GM12878 (cell line): ENCODE measurements around the gene CLEC4G. TPM values are rescaled to one million over a fixed set of nuclear protein-coding genes. Genes with fewer than 3 reads are reported as not detected.

Experiments
- ATAC-seq: fragments of 200-7000 bp; cut with Tn5 transposase; 3 replicates; pipeline ENCODE4 v1.9.1; 2020; ENCODE audit warnings: mild to moderate bottlenecking, moderate library complexity
- BruUV-seq: library from RNA; stranded (reverse); fragments of 400-500 nt; replicated peaks from 2 replicates; lab custom pipeline; 2021; lab: Mats Ljungman, UMichigan
- CTCF ChIA-PET: fragments of 300-600 bp; sonication (Branson Sonifier 250); formaldehyde crosslinking; extraction: SDS; loops from one replicate; lab custom pipeline; 2021; ENCODE audit warnings: inconsistent platforms; lab: Yijun Ruan, JAX
- POLR2A ChIA-PET: fragments of 350-600 bp; formaldehyde crosslinking; extraction: SDS; loops from one replicate; lab custom pipeline; 2021; ENCODE audit warnings: inconsistent platforms; lab: Charles Lee
- RAD21 ChIA-PET: fragments of 300-600 bp; sonication (Branson Sonifier 250); formaldehyde crosslinking; loops from one replicate; lab custom pipeline; 2023; ENCODE audit warnings: antibody characterized with exemption; ENCODE audit not compliant: unreplicated experiment; lab: Charles Lee
- SMC1A ChIA-PET: fragments of 300-600 bp; sonication (Branson Sonifier 250); formaldehyde crosslinking; loops from one replicate; lab custom pipeline; 2023; ENCODE audit not compliant: unreplicated experiment, uncharacterized antibody; lab: Charles Lee
- DNase-seq: peaks from one replicate; pipeline ENCODE4 v3.0.0-alpha.2; 2011; ENCODE audit warnings: low read depth, low spot score
- FAIRE-seq: peaks from 3 replicates; lab custom pipeline; 2011; peaks lifted over from hg19 to GRCh38; lab: Jason Lieb, UNC
- H2AFZ ChIP-seq: 2 replicates; pipeline ENCODE4 v1.6.0; 2011; ENCODE audit warnings: low read depth, low read length, control low read depth; ENCODE audit not compliant: control insufficient read depth
- H3K27ac ChIP-seq: 2 replicates; pipeline ENCODE4 v1.5.1; 2011; ENCODE audit warnings: control low read depth; ENCODE audit not compliant: control insufficient read depth, insufficient read depth
- H3K27me3 ChIP-seq, 2 experiments: replicated peaks in 1 of 2; 2 replicates each; pipeline versions ENCODE4 v1.6.0 to v1.6.1; 2011; ENCODE audit warnings: low read length in 1 of 2; ENCODE audit not compliant: control insufficient read depth in 2 of 2, insufficient read depth in 2 of 2
- H3K36me3 ChIP-seq, 2 experiments: 2 replicates each; pipeline ENCODE4 v1.5.1; 2011; ENCODE audit warnings: low read length in 1 of 2; ENCODE audit not compliant: control insufficient read depth in 2 of 2, insufficient read depth in 2 of 2
- H3K4me1 ChIP-seq: 2 replicates; pipeline ENCODE4 v1.6.1; 2011; ENCODE audit warnings: mild to moderate bottlenecking, low read length, moderate library complexity, mixed read lengths; ENCODE audit not compliant: control insufficient read depth, insufficient read depth
- H3K4me2 ChIP-seq: 2 replicates; pipeline ENCODE4 v1.6.0; 2011; ENCODE audit warnings: control low read depth; ENCODE audit not compliant: control insufficient read depth, insufficient read depth
- H3K4me3 ChIP-seq: fragments of 200-600 bp; sonication (generic); 2 replicates; pipeline ENCODE4 v1.5.1; 2016
- H3K79me2 ChIP-seq: 2 replicates; pipeline ENCODE4 v1.6.0; 2011; ENCODE audit warnings: low read length; ENCODE audit not compliant: control insufficient read depth, insufficient read depth
- H3K9ac ChIP-seq: 2 replicates; pipeline ENCODE4 v1.8.0; 2011; ENCODE audit warnings: low read length, control low read depth, mixed read lengths; ENCODE audit not compliant: control insufficient read depth, insufficient read depth
- H3K9me3 ChIP-seq: replicated peaks from 3 replicates; pipeline ENCODE4 v1.5.1; 2011; ENCODE audit warnings: mild to moderate bottlenecking, low read length; ENCODE audit not compliant: control insufficient read depth, insufficient read depth
- H4K20me1 ChIP-seq: 2 replicates; pipeline ENCODE4 v1.6.0; 2011; ENCODE audit not compliant: control insufficient read depth, insufficient read depth
- EED ChIP-seq: sonication (generic); IDR thresholded peaks from 2 replicates; pipeline ENCODE4 v1.6.1; 2016; ENCODE audit warnings: antibody characterized with exemption, low read depth
- GATAD2B ChIP-seq: fragments of 450-650 bp; conservative IDR thresholded peaks from 2 replicates; pipeline ENCODE4 v1.6.1; 2017; ENCODE audit warnings: low read depth, mild to moderate bottlenecking, moderate library complexity
- NKRF ChIP-seq: fragments of 450-650 bp; conservative IDR thresholded peaks from 2 replicates; pipeline ENCODE4 v1.6.1; 2017; ENCODE audit warnings: mild to moderate bottlenecking, moderate library complexity
- RELB ChIP-seq: fragments of 450-650 bp; IDR thresholded peaks from 2 replicates; pipeline ENCODE4 v1.6.1; 2017; ENCODE audit warnings: low read depth, mild to moderate bottlenecking, moderate library complexity
- TCF12 ChIP-seq: IDR thresholded peaks from 2 replicates; pipeline ENCODE4 v1.6.1; 2011; ENCODE audit warnings: low read depth, mild to moderate bottlenecking, low read length
- ZNF217 ChIP-seq: fragments of 450-650 bp; IDR thresholded peaks from 2 replicates; pipeline ENCODE4 v1.6.1; 2017; ENCODE audit warnings: antibody characterized with exemption, mild to moderate bottlenecking
- WGBS: methylation state at CpG from one replicate; pipeline ENCODE4 v1.1.6; 2016; ENCODE audit warnings: low lambda C conversion rate; ENCODE audit not compliant: insufficient replicate concordance, insufficient coverage; ENCODE audit errors: missing lambda C conversion rate; 5-methylcytosine and 5-hydroxymethylcytosine counted together
- in situ Hi-C: fragments of 300-500 bp; cut with MboI; formaldehyde crosslinking; loops from 9 replicates; pipeline ENCODE4 v1.14.3; 2018; ENCODE audit warnings: mixed read lengths
- intact Hi-C: fragments of 100-400 bp; cut with micrococcal nuclease; formaldehyde crosslinking; loops from one replicate; pipeline ENCODE4 v1.14.2; 2022; ENCODE audit not compliant: unreplicated experiment
- polyA plus RNA-seq, 11 experiments: library from polyadenylated mRNA; depleted of rRNA in 4 of 11; unstranded in 6 of 11; stranded (reverse) in 5 of 11; fragments of >200 nt; fragmentation: Nextera tagmentation in 4 of 11; fragmentation: Illumina TruSeq in 1 of 11; extraction: Ambion mirVana in 4 of 11; extraction: Trizol in 1 of 11; gene quantifications; 1 replicate in 1 of 11; 2 replicates in 10 of 11; pipeline versions ENCODE4 v1.2.1 to v1.2.3, GENCODE V29; 2011 to 2016; ENCODE audit warnings: inconsistent platforms in 2 of 11, missing spikeins in 2 of 11, low read depth in 1 of 11
- total RNA-seq, 4 experiments: library from RNA; depleted of rRNA in 3 of 4; stranded (reverse); fragments of >200 nt in 3 of 4; fragmentation: Illumina TruSeq in 1 of 4; extraction: Trizol in 1 of 4; gene quantifications; 2 replicates each; pipeline versions ENCODE4 v1.2.1 to v1.2.3, GENCODE V29; 2013 to 2021

Gene CLEC4G
- total and polyA plus RNA-seq, 10 of the 15 experiments (the other 5 are each of a cell fraction or from before 2014, with no cell fraction given) = 0.04 TPM; not detected in 9

- intact Hi-C loops (no loop called here), in situ Hi-C loops (no loop called here)
- H3K4me2 ChIP-seq = no peak overlapping the region
- ChIA-PET CTCF (interaction anchor here (1.7 kb wide), 1 partner anchor 68 kb away, joined by 7 read pairs; the partner anchor contains the start of gene TRAPPC5), POLR2A (no interaction called here), RAD21 (no interaction called here), SMC1A (interaction anchor here (1.0 to 1.4 kb wide), 3 partner anchors 16 to 52 kb away, joined by 3 to 5 read pairs (median 3); no protein-coding TSS in a partner anchor)
- 2% methylated on average over 2 of the region's 2 CpGs for WGBS
- H3K9ac ChIP-seq = no peak overlapping the region
- peaks cover 25% of the 10 kb centered on the region for H3K4me1 ChIP-seq
- TF ChIP-seq ZNF217 (0 out of 2 replicates have a peak, but pooled peaks have one; percentile 32), TCF12 (no peak)
- ATAC-seq = no peak
- no peaks in the 10 kb centered on the region for H3K36me3 ChIP-seq
- no peaks in the 10 kb centered on the region for H3K79me2 ChIP-seq
- no peak overlapping the region for H2AFZ ChIP-seq
- no peak for FAIRE-seq
- DNase-seq = no peak
- no peak overlapping the region for H3K4me3 ChIP-seq
- H4K20me1 ChIP-seq = no peaks in the 10 kb centered on the region
- peaks cover 6% of the 10 kb centered on the region; the same call in 2 of the 3 replicates for H3K9me3 ChIP-seq
- H3K27ac ChIP-seq = no peak overlapping the region
- no TSS peak for BruUV-seq
- H3K27me3 ChIP-seq = no peaks in the 10 kb centered on the region
Measured at GRCh38 chr19:7748171-7748570, 16.3 kb upstream of the CLEC4G start.

- in situ Hi-C loops (no loop called here), intact Hi-C loops (no loop called here)
- no peaks in the 10 kb centered on the region for H3K27me3 ChIP-seq
- H3K9me3 ChIP-seq = peaks cover 6% of the 10 kb centered on the region; the same call in 2 of the 3 replicates
- H3K79me2 ChIP-seq = no peaks in the 10 kb centered on the region
- TF ChIP-seq NKRF = no peak
- TF ChIP-seq RELB = no peak
- TF ChIP-seq GATAD2B = no peak
- TF ChIP-seq EED = peak; percentile 13; the same call in 1 of the 2 replicates
- WGBS = 58% methylated on average over 7 of the region's 7 CpGs
- FAIRE-seq (no peak), DNase-seq (no peak), ATAC-seq (no peak)
- H3K27ac ChIP-seq = no peak within 1 kb of the TSS
- no peak within 1 kb of the TSS for H2AFZ ChIP-seq
- no peak within 1 kb of the TSS for H3K4me3 ChIP-seq
- H4K20me1 ChIP-seq = no peaks in the 10 kb centered on the region
- no peaks in the 10 kb centered on the region for H3K36me3 ChIP-seq
- H3K9ac ChIP-seq = no peak within 1 kb of the TSS
- ChIA-PET RAD21 (no interaction called here), CTCF (interaction anchor here (0.7 to 1.7 kb wide), 2 partner anchors 67 to 803 kb away, joined by 3 to 7 read pairs; partner anchors contain the start of gene TRAPPC5), SMC1A (interaction anchor here (1.0 to 1.4 kb wide), 3 partner anchors 17 to 53 kb away, joined by 3 to 5 read pairs (median 3); no protein-coding TSS in a partner anchor), POLR2A (no interaction called here)
- peaks cover 33% of the 10 kb centered on the region for H3K4me1 ChIP-seq
- no peak within 1 kb of the TSS for H3K4me2 ChIP-seq
- BruUV-seq = no TSS peak
Measured at GRCh38 chr19:7746903-7747884, 15.3 kb upstream of the CLEC4G start, which contains the start of gene CD209. CD209 (minus strand) TSS chr19:7747534; CDS start chr19:7747511, 23 bp downstream.
